H1 (cell line): Measurements from ENCODE around the gene ZDHHC11. TPM values are rescaled to one million over a fixed set of nuclear protein-coding genes. Genes with fewer than 3 reads are reported as not detected.
"Not testable (repeated sequence)": the region's sequence is repeated elsewhere in the genome, so short reads cannot be mapped to it uniquely, and the experiment has no call there.

Experiments
- CTCF ChIA-PET: fragments of 300-600 bp; sonication (Branson Sonifier 250); formaldehyde crosslinking; loops from one replicate; lab custom pipeline; 2021; ENCODE audit not compliant: partially characterized antibody; lab: Charles Lee
- POLR2A ChIA-PET: fragments of 300-600 bp; sonication (Branson Sonifier 250); formaldehyde crosslinking; loops from one replicate; lab custom pipeline; 2021; ENCODE audit warnings: inconsistent platforms; ENCODE audit not compliant: partially characterized antibody; lab: Charles Lee
- DNase-seq, 2 experiments: peaks; one replicate each; pipeline versions ENCODE4 v3.0.0 to v3.0.0-alpha.2; 2010 to 2022; ENCODE audit warnings: low spot score in 2 of 2, low read depth in 1 of 2, mixed read lengths in 1 of 2
- FAIRE-seq: peaks from 2 replicates; lab custom pipeline; 2011; peaks lifted over from hg19 to GRCh38; lab: Jason Lieb, UNC
- H2AFZ ChIP-seq: 2 replicates; pipeline ENCODE4 v1.8.1; 2012; ENCODE audit warnings: low read length, inconsistent platforms
- H2AK5ac ChIP-seq: 2 replicates; pipeline ENCODE4 v1.6.1; 2013; ENCODE audit warnings: low read depth, low read length
- H2BK120ac ChIP-seq: replicated peaks from 2 replicates; pipeline ENCODE3; 2013; ENCODE audit warnings: low read depth, low read length, inconsistent platforms
- H2BK12ac ChIP-seq: 2 replicates; pipeline ENCODE4 v1.6.1; 2013; ENCODE audit warnings: low read depth, low read length
- H2BK15ac ChIP-seq: 2 replicates; pipeline ENCODE4 v1.6.1; 2013; ENCODE audit warnings: low read length
- H2BK20ac ChIP-seq: 2 replicates; pipeline ENCODE4 v1.6.1; 2013; ENCODE audit warnings: low read length
- H2BK5ac ChIP-seq: 2 replicates; pipeline ENCODE4 v1.6.1; 2013; ENCODE audit warnings: low read depth, low read length
- H3K14ac ChIP-seq: 2 replicates; pipeline ENCODE4 v1.6.1; 2013; ENCODE audit warnings: inconsistent platforms; ENCODE audit not compliant: insufficient read length
- H3K18ac ChIP-seq: 2 replicates; pipeline ENCODE4 v1.6.1; 2013; ENCODE audit warnings: low read length; ENCODE audit errors: extremely low read depth
- H3K23ac ChIP-seq: 2 replicates; pipeline ENCODE4 v1.6.1; 2013; ENCODE audit warnings: inconsistent platforms; ENCODE audit not compliant: insufficient read length
- H3K23me2 ChIP-seq: 2 replicates; pipeline ENCODE4 v1.6.1; 2013; ENCODE audit warnings: low read depth, low read length
- H3K27ac ChIP-seq: 2 replicates; pipeline ENCODE4 v1.6.1; 2011; ENCODE audit warnings: low read depth, low read length, inconsistent platforms
- H3K27me3 ChIP-seq, 4 experiments: replicated peaks in 1 of 4; 1 replicate in 1 of 4; 2 replicates in 3 of 4; pipeline versions ENCODE4 v1.6.1 to v1.8.1; 2011 to 2013; ENCODE audit warnings: low read length in 3 of 4, mild to moderate bottlenecking in 3 of 4, inconsistent platforms in 2 of 4, mixed read lengths in 2 of 4, moderate library complexity in 1 of 4; ENCODE audit not compliant: control insufficient read depth in 3 of 4, insufficient read depth in 3 of 4; ENCODE audit errors: extremely low read depth in 1 of 4
- H3K36me3 ChIP-seq, 4 experiments: 2 replicates each; pipeline versions ENCODE4 v1.6.1 to v1.8.1; 2011 to 2013; ENCODE audit warnings: mild to moderate bottlenecking in 4 of 4, low read length in 3 of 4, moderate library complexity in 2 of 4, control low read depth in 1 of 4, inconsistent platforms in 1 of 4; ENCODE audit not compliant: insufficient read depth in 4 of 4, control insufficient read depth in 2 of 4
- H3K4ac ChIP-seq: replicated peaks from 2 replicates; pipeline ENCODE3; 2013; ENCODE audit warnings: low read length, low read depth, mixed read lengths, inconsistent platforms; ENCODE audit not compliant: insufficient read length
- H3K4me1 ChIP-seq, 4 experiments: replicated peaks in 1 of 4; 1 replicate in 1 of 4; 2 replicates in 3 of 4; pipeline versions ENCODE4 v1.6.1 to v1.8.1; 2011 to 2013; ENCODE audit warnings: low read length in 3 of 4, inconsistent platforms in 2 of 4, mixed read lengths in 1 of 4; ENCODE audit not compliant: insufficient read depth in 4 of 4, control insufficient read depth in 3 of 4
- H3K4me2 ChIP-seq, 2 experiments: 2 replicates each; pipeline versions ENCODE4 v1.6.1 to v1.8.1; 2011 to 2013; ENCODE audit warnings: low read depth in 2 of 2, low read length in 2 of 2, control low read depth in 1 of 2, inconsistent platforms in 1 of 2, mild to moderate bottlenecking in 1 of 2; ENCODE audit not compliant: insufficient read depth in 1 of 2
- H3K4me3 ChIP-seq, 4 experiments: fragments of 200-600, 300-600 bp in 1 of 4; sonication (generic), shearing (Covaris generic), sonication (Bioruptor Twin) in 1 of 4; 2 replicates each; pipeline versions ENCODE4 v1.5.1 to v1.8.1; 2011 to 2016; ENCODE audit warnings: low read length in 4 of 4, low read depth in 3 of 4, control low read depth in 2 of 4, inconsistent platforms in 2 of 4, mild to moderate bottlenecking in 2 of 4, mixed read lengths in 1 of 4, moderate library complexity in 1 of 4; ENCODE audit not compliant: insufficient read depth in 2 of 4; ENCODE audit errors: extremely low read depth in 1 of 4
- H3K56ac ChIP-seq: replicated peaks from 2 replicates; pipeline ENCODE3; 2013; ENCODE audit warnings: low read depth, mild to moderate bottlenecking, mixed read lengths, low read length, inconsistent platforms; ENCODE audit not compliant: insufficient read length
- H3K79me1 ChIP-seq: 2 replicates; pipeline ENCODE4 v1.6.1; 2013; ENCODE audit warnings: low read depth, low read length, control low read depth
- H3K79me2 ChIP-seq, 2 experiments: 2 replicates each; pipeline versions ENCODE4 v1.6.1 to v1.8.1; 2012 to 2013; ENCODE audit warnings: low read length in 2 of 2, mild to moderate bottlenecking in 2 of 2, inconsistent platforms in 1 of 2; ENCODE audit not compliant: insufficient read depth in 2 of 2, control insufficient read depth in 1 of 2
- H3K9ac ChIP-seq, 4 experiments: replicated peaks in 1 of 4; 1 replicate in 1 of 4; 2 replicates in 3 of 4; pipeline versions ENCODE4 v1.6.1 to v1.8.1; 2011 to 2013; ENCODE audit warnings: low read depth in 3 of 4, low read length in 3 of 4, control low read depth in 2 of 4, mild to moderate bottlenecking in 2 of 4, moderate library complexity in 2 of 4, inconsistent platforms in 1 of 4; ENCODE audit errors: extremely low read depth in 1 of 4
- H3K9me3 ChIP-seq, 2 experiments: 2 replicates each; pipeline versions ENCODE4 v1.6.1 to v1.8.1; 2012 to 2013; ENCODE audit warnings: mild to moderate bottlenecking in 2 of 2, moderate library complexity in 2 of 2, control low read depth in 1 of 2, inconsistent platforms in 1 of 2, low read depth in 1 of 2, low read length in 1 of 2, mixed read lengths in 1 of 2; ENCODE audit not compliant: insufficient read depth in 2 of 2
- H4K20me1 ChIP-seq, 2 experiments: replicated peaks in 1 of 2; 2 replicates each; pipeline versions ENCODE3 to v1.8.1; 2011 to 2013; ENCODE audit warnings: inconsistent platforms in 2 of 2, low read length in 2 of 2, mild to moderate bottlenecking in 1 of 2; ENCODE audit not compliant: insufficient read depth in 2 of 2, control insufficient read depth in 1 of 2
- H4K5ac ChIP-seq: 2 replicates; pipeline ENCODE4 v1.6.1; 2013; ENCODE audit warnings: low read length, low read depth, mixed read lengths, inconsistent platforms; ENCODE audit not compliant: insufficient read length
- H4K8ac ChIP-seq: 2 replicates; pipeline ENCODE4 v1.8.0; 2013; ENCODE audit warnings: mild to moderate bottlenecking, moderate library complexity, low read length, inconsistent platforms; ENCODE audit not compliant: insufficient read depth; ENCODE audit errors: extremely low read depth
- H4K91ac ChIP-seq: replicated peaks from 2 replicates; pipeline ENCODE3; 2013; ENCODE audit warnings: low read length, mixed read lengths, inconsistent platforms; ENCODE audit not compliant: insufficient read length
- ASH2L ChIP-seq: fragments of 200-600, 300-600 bp; sonication (generic); IDR thresholded peaks from one replicate; pipeline ENCODE4 v1.7.1; 2017; ENCODE audit warnings: low read length
- CBX8 ChIP-seq: fragments of 300-800, 300-1000 bp; sonication (generic); IDR thresholded peaks from 2 replicates; pipeline ENCODE4 v1.7.1; 2016; ENCODE audit warnings: low read depth, low read length, borderline replicate concordance
- TAF1 ChIP-seq: IDR thresholded peaks from 2 replicates; pipeline ENCODE4 v1.6.1; 2011; ENCODE audit warnings: mild to moderate bottlenecking, low read depth, low read length
- whole genome bisulfite sequencing, 2 experiments: shearing (Covaris generic) in 1 of 2; methylation state at CpG; one replicate each; pipeline versions ENCODE4 v1.1.6 to v1.1.7; 2013 to 2015; ENCODE audit warnings: low lambda C conversion rate in 2 of 2, mixed read lengths in 2 of 2, inconsistent platforms in 1 of 2, low coverage in 1 of 2, missing lambda C conversion rate in 1 of 2; ENCODE audit not compliant: insufficient replicate concordance in 2 of 2, insufficient coverage in 1 of 2, insufficient read length in 1 of 2; ENCODE audit errors: extremely low coverage in 1 of 2, missing lambda C conversion rate in 1 of 2; 5-methylcytosine and 5-hydroxymethylcytosine counted together
- polyA plus RNA-seq, 7 experiments: library from polyadenylated mRNA; depleted of rRNA in 3 of 7; stranded (reverse) in 5 of 7; unstranded in 2 of 7; fragments of >200 nt in 5 of 7; fragments of 200-250 nt in 2 of 7; gene quantifications; 1 replicate in 5 of 7; 2 replicates in 1 of 7; 4 replicates in 1 of 7; pipeline versions ENCODE4 v1.2.1 to v1.2.3, GENCODE V29; 2011 to 2013; ENCODE audit warnings: missing spikeins in 2 of 7, mixed read lengths in 2 of 7
- total RNA-seq: library from RNA; stranded (reverse); fragmentation: NEBNext Ultra II Directional; extraction: Animal tissue kit (Norgen Biotek cat#: 25700); gene quantifications from 2 replicates; pipeline ENCODE4 v1.2.1, GENCODE V29; 2021

Gene ZDHHC11
- total and polyA plus RNA-seq, 2 of the 8 experiments (the other 6 are each of a cell fraction or from before 2014, with no cell fraction given): 4.7 to 16.6 TPM

DNA sequence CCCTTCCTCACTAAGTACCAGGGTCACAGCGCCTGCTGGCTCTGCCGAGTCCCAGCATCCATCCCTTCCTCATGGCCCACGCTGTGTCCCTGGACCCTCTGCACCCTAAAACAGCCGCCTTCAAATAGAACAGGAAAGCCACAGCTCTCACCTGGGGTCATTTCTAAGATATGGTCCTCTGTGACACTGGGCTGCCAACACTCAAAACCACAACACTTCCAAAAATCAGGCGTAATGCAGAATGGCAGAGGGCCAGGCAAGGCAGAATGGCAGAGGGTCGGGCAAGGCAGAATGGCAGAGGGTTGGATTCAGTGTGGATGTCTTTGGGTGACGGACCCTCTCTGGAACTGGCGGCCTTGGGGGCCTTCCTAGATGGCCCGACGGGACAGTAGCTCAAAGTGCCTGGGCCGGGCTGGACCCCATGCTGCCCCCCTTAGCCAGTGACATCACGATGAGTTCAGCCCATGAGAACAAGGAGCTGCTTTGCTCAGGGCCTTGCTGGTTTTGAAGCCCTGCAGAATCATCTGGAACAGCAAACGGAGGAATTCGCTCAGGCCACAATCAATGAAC lies 101.6 kb downstream of the ZDHHC11 start (continued):
- TF ChIP-seq CBX8 (no peak), TAF1 (no peak), ASH2L (no peak)

DNA sequence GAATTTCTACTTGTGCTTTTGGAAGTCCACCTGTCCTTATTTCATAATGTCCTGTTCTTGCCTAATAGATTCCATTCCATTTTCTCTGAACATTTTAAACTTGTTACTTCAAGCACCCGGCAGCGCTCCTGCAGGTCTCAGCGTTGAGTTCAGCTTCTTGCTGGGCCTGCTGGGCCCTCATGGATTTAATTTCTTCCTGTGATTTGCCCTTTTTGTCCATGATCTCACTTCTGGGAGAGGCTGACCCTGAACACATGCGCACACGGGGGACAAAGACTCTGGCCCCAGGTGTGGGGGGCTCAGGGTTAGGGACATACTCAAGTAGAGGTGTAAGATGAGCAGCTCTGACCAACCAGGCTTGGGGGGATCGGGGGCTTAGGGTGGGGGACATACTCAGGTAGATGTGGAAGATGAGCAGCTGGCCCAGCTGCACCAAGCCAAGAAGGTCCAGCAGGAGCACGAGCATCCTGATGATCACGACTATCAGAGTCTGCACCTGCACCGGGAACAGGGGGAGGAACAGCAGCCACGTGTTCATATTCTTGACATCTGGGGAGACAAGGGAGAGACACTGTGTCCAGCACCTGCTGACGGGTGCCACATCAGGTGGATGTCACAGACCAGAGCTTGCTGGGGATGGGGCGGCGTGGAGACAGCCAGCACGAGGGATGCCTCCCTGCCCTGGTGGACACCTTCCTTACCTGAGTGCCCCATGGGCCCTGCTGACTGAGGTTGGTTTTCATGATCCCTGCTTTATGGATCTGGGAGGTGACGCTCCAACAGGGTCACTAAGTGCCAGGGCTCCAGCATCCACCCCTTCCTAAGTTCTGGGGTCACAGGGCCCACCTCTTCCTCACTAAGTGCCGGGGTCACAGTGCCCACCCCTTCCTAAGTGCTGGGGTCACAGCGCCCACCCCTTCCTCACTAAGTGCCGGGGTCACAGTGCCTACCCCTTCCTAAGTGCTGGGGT lies 102.5 kb downstream of the ZDHHC11 start:
- H2BK15ac ChIP-seq, H4K8ac ChIP-seq, H2AFZ ChIP-seq, H3K56ac ChIP-seq, H3K4ac ChIP-seq, H2BK120ac ChIP-seq, H3K79me1 ChIP-seq, H4K20me1 ChIP-seq, H3K4me2 ChIP-seq, H2BK5ac ChIP-seq, H2AK5ac ChIP-seq, H3K79me2 ChIP-seq, H3K14ac ChIP-seq, H3K23me2 ChIP-seq, H3K9ac ChIP-seq, POLR2A ChIA-PET, H3K27me3 ChIP-seq, DNase-seq, H4K5ac ChIP-seq, H2BK20ac ChIP-seq, H3K36me3 ChIP-seq, H3K27ac ChIP-seq, H3K4me3 ChIP-seq, H3K9me3 ChIP-seq, H3K4me1 ChIP-seq, H2BK12ac ChIP-seq, H4K91ac ChIP-seq, H3K18ac ChIP-seq, H3K23ac ChIP-seq, FAIRE-seq: not testable (repeated sequence)
- CTCF ChIA-PET: interaction anchor here (1.2 kb wide), 1 partner anchor 10 kb away, joined by 3 read pairs; no protein-coding TSS in a partner anchor
- 81% methylated on average over 17 of the region's 18 CpGs; no CpG with 5 or more reads in 1 of the 2 experiments for WGBS, 2 experiments
